Muscle layer of duodenum (tissue), 2 donors: ENCODE results near the gene PLEKHH2.

Experiments
- H3K27ac ChIP-seq: one replicate; pipeline ENCODE4 v1.7.0; 2013; ENCODE audit warnings: mild to moderate bottlenecking, low read length
- H3K27me3 ChIP-seq: one replicate; pipeline ENCODE4 v1.7.0; 2013; ENCODE audit warnings: low read depth, mild to moderate bottlenecking, control low read depth, low read length
- H3K36me3 ChIP-seq, 2 donors: one replicate each; pipeline ENCODE4 v1.7.0; 2013; ENCODE audit warnings: low read length in 2 of 2, control low read depth in 1 of 2, mild to moderate bottlenecking in 1 of 2; ENCODE audit not compliant: insufficient read depth in 2 of 2, control insufficient read depth in 1 of 2
- H3K4me1 ChIP-seq, 2 donors: one replicate each; pipeline ENCODE4 v1.7.0; 2013; ENCODE audit warnings: low read length in 2 of 2, mild to moderate bottlenecking in 2 of 2, control low read depth in 1 of 2, moderate library complexity in 1 of 2; ENCODE audit not compliant: insufficient read depth in 2 of 2, control insufficient read depth in 1 of 2
- H3K4me3 ChIP-seq, 2 donors: one replicate each; pipeline ENCODE4 v1.7.0; 2013; ENCODE audit warnings: low read length in 2 of 2, low read depth in 1 of 2, mild to moderate bottlenecking in 1 of 2
- H3K9me3 ChIP-seq, 2 donors: one replicate each; pipeline ENCODE4 v1.7.0; 2013; ENCODE audit warnings: low read length in 2 of 2, control low read depth in 1 of 2, mild to moderate bottlenecking in 1 of 2; ENCODE audit not compliant: control insufficient read depth in 1 of 2
- donor health status: healthy.

Gene PLEKHH2

GRCh38 chr2:43796206-43796605 lies 159.1 kb downstream of the PLEKHH2 start:
- no peaks in the 10 kb centered on the region for H3K27me3 ChIP-seq
- no peak overlapping the region for H3K27ac ChIP-seq
- H3K9me3 ChIP-seq = no peaks in the 10 kb centered on the region
- H3K4me3 ChIP-seq = no peak overlapping the region
- no peaks in the 10 kb centered on the region for H3K4me1 ChIP-seq
- peaks cover 4 to 29% of the 10 kb centered on the region in 2 donors for H3K36me3 ChIP-seq

- peaks cover 7 to 27% of the 10 kb centered on the region in 2 donors for H3K36me3 ChIP-seq
- no peaks in the 10 kb centered on the region for H3K4me1 ChIP-seq
- no peak overlapping the region for H3K27ac ChIP-seq
- no peaks in the 10 kb centered on the region for H3K9me3 ChIP-seq
- no peaks in the 10 kb centered on the region for H3K27me3 ChIP-seq
- H3K4me3 ChIP-seq = no peak overlapping the region
These were observed 161.2 kb downstream of the PLEKHH2 start for GRCh38 chr2:43798300-43798699.

GRCh38 chr2:43800894-43801293 lies 163.8 kb downstream of the PLEKHH2 start:
- H3K9me3 ChIP-seq = no peaks in the 10 kb centered on the region
- H3K36me3 ChIP-seq = peaks cover 6 to 25% of the 10 kb centered on the region in 2 donors
- no peaks in the 10 kb centered on the region for H3K4me1 ChIP-seq
- H3K4me3 ChIP-seq = no peak overlapping the region
- no peaks in the 10 kb centered on the region for H3K27me3 ChIP-seq
- no peak overlapping the region for H3K27ac ChIP-seq

GRCh38 chr2:43802135-43802534 lies 165.1 kb downstream of the PLEKHH2 start:
- no peak overlapping the region for H3K4me3 ChIP-seq
- peaks cover 6 to 22% of the 10 kb centered on the region in 2 donors for H3K36me3 ChIP-seq
- no peaks in the 10 kb centered on the region for H3K4me1 ChIP-seq
- H3K9me3 ChIP-seq = no peaks in the 10 kb centered on the region
- no peak overlapping the region for H3K27ac ChIP-seq
- H3K27me3 ChIP-seq = no peaks in the 10 kb centered on the region

- H3K36me3 ChIP-seq = peaks cover 6 to 17% of the 10 kb centered on the region in 2 donors
- no peaks in the 10 kb centered on the region for H3K4me1 ChIP-seq
- H3K9me3 ChIP-seq = no peaks in the 10 kb centered on the region
- H3K27me3 ChIP-seq = no peaks in the 10 kb centered on the region
- no peak overlapping the region for H3K4me3 ChIP-seq
- no peak overlapping the region for H3K27ac ChIP-seq
These were observed 166.1 kb downstream of the PLEKHH2 start for GRCh38 chr2:43803113-43803512.

GRCh38 chr2:43806719-43807031 lies 169.6 kb downstream of the PLEKHH2 start:
- Histone ChIP-seq H3K36me3 (peaks cover 17 to 36% of the 10 kb centered on the region in 2 donors), H3K4me1 (no peaks in the 10 kb centered on the region), H3K4me3 (no peak overlapping the region), H3K27me3 (no peaks in the 10 kb centered on the region), H3K9me3 (no peaks in the 10 kb centered on the region), H3K27ac (no peak overlapping the region)

- no peaks in the 10 kb centered on the region for H3K9me3 ChIP-seq
- H3K27me3 ChIP-seq = no peaks in the 10 kb centered on the region
- no peak overlapping the region for H3K4me3 ChIP-seq
- H3K27ac ChIP-seq = no peak overlapping the region
- no peaks in the 10 kb centered on the region for H3K4me1 ChIP-seq
- H3K36me3 ChIP-seq = peaks cover 13 to 40% of the 10 kb centered on the region in 2 donors
These were observed 173.4 kb downstream of the PLEKHH2 start for GRCh38 chr2:43810452-43810851.

GRCh38 chr2:43810888-43811287 lies 173.8 kb downstream of the PLEKHH2 start:
- Histone ChIP-seq H3K27ac (no peak overlapping the region), H3K4me3 (no peak overlapping the region), H3K27me3 (no peaks in the 10 kb centered on the region), H3K36me3 (peaks cover 13 to 35% of the 10 kb centered on the region in 2 donors), H3K4me1 (no peaks in the 10 kb centered on the region), H3K9me3 (no peaks in the 10 kb centered on the region)

GRCh38 chr2:43812006-43812405 lies 174.9 kb downstream of the PLEKHH2 start:
- Histone ChIP-seq H3K36me3 (peaks cover 13 to 27% of the 10 kb centered on the region in 2 donors), H3K9me3 (no peaks in the 10 kb centered on the region), H3K4me3 (no peak overlapping the region), H3K27ac (no peak overlapping the region), H3K4me1 (no peaks in the 10 kb centered on the region), H3K27me3 (no peaks in the 10 kb centered on the region)

GRCh38 chr2:43812947-43813346 lies 175.9 kb downstream of the PLEKHH2 start:
- peaks cover 13 to 27% of the 10 kb centered on the region in 2 donors for H3K36me3 ChIP-seq
- H3K9me3 ChIP-seq = no peaks in the 10 kb centered on the region
- H3K27me3 ChIP-seq = no peaks in the 10 kb centered on the region
- no peak overlapping the region for H3K27ac ChIP-seq
- H3K4me1 ChIP-seq = no peaks in the 10 kb centered on the region
- H3K4me3 ChIP-seq = no peak overlapping the region

GRCh38 chr2:43814711-43815110 lies 177.7 kb downstream of the PLEKHH2 start:
- no peak overlapping the region for H3K4me3 ChIP-seq
- H3K27ac ChIP-seq = no peak overlapping the region
- no peaks in the 10 kb centered on the region for H3K4me1 ChIP-seq
- H3K36me3 ChIP-seq = peaks cover 13 to 20% of the 10 kb centered on the region in 2 donors
- H3K9me3 ChIP-seq = no peaks in the 10 kb centered on the region
- no peaks in the 10 kb centered on the region for H3K27me3 ChIP-seq
